SU-DHL-6 (cell line): ENCODE measurements around the gene MXI1.

Experiments used
- H2AFZ ChIP-seq: fragments of 200-600 bp; sonication (generic); 2 replicates; pipeline ENCODE4 v1.6.1; 2014; ENCODE audit warnings: low read depth, mild to moderate bottlenecking, moderate library complexity, mixed read lengths, antibody characterized with exemption, low read length; ENCODE audit not compliant: severe bottlenecking
- H3F3A ChIP-seq: fragments of 200-600 bp; shearing (Covaris generic); 2 replicates; pipeline ENCODE4 v1.6.0; 2016; ENCODE audit warnings: antibody characterized with exemption, mild to moderate bottlenecking; ENCODE audit not compliant: insufficient read depth
- H3K27ac ChIP-seq: fragments of 200-600 bp; sonication (generic); 2 replicates; pipeline ENCODE4 v1.5.1; 2016; ENCODE audit warnings: low read depth, mild to moderate bottlenecking, low read length, moderate library complexity, mixed read lengths
- H3K27me3 ChIP-seq: fragments of 200-600 bp; sonication (generic), shearing (Covaris generic); 2 replicates; pipeline ENCODE4 v1.6.0; 2014; ENCODE audit warnings: mild to moderate bottlenecking, low read length
- H3K36me3 ChIP-seq: fragments of 200-600 bp; sonication (generic); 2 replicates; pipeline ENCODE4 v1.6.1; 2014; ENCODE audit warnings: mild to moderate bottlenecking, low read length, mixed read lengths
- H3K4me2 ChIP-seq: fragments of 300-600, 200-600 bp; shearing (Covaris generic), sonication (generic); 2 replicates; pipeline ENCODE4 v1.6.0; 2014; ENCODE audit warnings: low read length, low read depth, mild to moderate bottlenecking; ENCODE audit not compliant: poor library complexity, severe bottlenecking
- H3K4me3 ChIP-seq: fragments of 200-600 bp; sonication (generic); 2 replicates; pipeline ENCODE4 v1.5.1; 2014; ENCODE audit warnings: antibody characterized with exemption, low read length, mild to moderate bottlenecking, mixed read lengths; ENCODE audit not compliant: insufficient read depth, poor library complexity, severe bottlenecking
- H3K79me2 ChIP-seq: fragments of 200-600 bp; sonication (generic); 2 replicates; pipeline ENCODE4 v1.6.1; 2014; ENCODE audit warnings: mild to moderate bottlenecking, low read length, moderate library complexity; ENCODE audit not compliant: insufficient read depth
- H3K9ac ChIP-seq: fragments of 200-600 bp; sonication (generic); 2 replicates; pipeline ENCODE4 v1.7.0; 2014; ENCODE audit warnings: mild to moderate bottlenecking, low read length
- H3K9me2 ChIP-seq: fragments of 200-600 bp; sonication (generic); replicated peaks from 2 replicates; pipeline ENCODE4 v1.6.1; 2014; ENCODE audit warnings: low read length; ENCODE audit not compliant: insufficient read depth
- H3K9me3 ChIP-seq: fragments of 200-600 bp; sonication (generic); 2 replicates; pipeline ENCODE4 v1.6.1; 2014; ENCODE audit warnings: low read length, mixed read lengths; ENCODE audit not compliant: insufficient read depth
- H4K20me1 ChIP-seq: fragments of 200-600 bp; sonication (generic); 2 replicates; pipeline ENCODE4 v1.6.1; 2014; ENCODE audit warnings: low read depth, mild to moderate bottlenecking, antibody characterized with exemption, low read length, moderate library complexity, mixed read lengths
- EZH2phosphoT487 ChIP-seq: fragments of 200-600 bp; sonication (generic), shearing (Covaris generic); conservative IDR thresholded peaks from 2 replicates; pipeline ENCODE4 v1.6.1; 2018; ENCODE audit warnings: mild to moderate bottlenecking, antibody characterized with exemption, low read length, moderate library complexity, mixed read lengths
- TF ChIP-seq, protein P1 (sequence below): fragments of 200-600 bp; sonication (generic); IDR thresholded peaks from one replicate; pipeline ENCODE4 v1.5.1; 2017; ENCODE audit warnings: antibody characterized with exemption, mild to moderate bottlenecking, low read length, moderate library complexity; ENCODE audit not compliant: insufficient read depth, poor library complexity, severe bottlenecking

Gene MXI1

DNA sequence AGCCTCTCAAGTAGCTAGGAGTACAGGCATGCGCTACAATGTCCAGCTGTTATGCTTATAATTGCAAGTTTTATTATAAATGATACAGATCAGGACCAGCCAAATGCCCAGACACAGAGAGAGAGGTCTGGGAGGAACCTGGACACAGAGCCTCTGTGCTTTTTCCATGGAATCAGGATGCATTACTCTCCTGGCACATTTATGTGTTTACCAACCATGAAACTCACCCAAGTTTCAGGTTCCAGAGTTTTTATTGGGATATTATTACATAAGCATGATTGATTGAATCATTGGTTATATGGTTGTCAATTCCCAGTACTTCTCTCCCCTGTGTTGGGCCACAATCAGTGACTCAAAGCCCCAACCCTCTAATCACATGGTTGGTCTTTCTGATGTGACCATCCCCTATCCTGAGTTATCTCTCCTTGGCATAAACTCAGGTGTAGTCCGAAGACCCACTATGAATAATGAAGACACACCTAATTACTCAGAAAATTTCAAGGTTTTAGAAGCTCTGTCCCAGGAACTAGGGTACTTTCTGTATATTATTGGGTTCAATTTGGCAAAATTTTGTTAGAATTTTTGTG is 30.6 kb downstream of the MXI1 start:
- H4K20me1 ChIP-seq, result peaks cover 3% of the 10 kb centered on the region; the same call in 1 of the 2 replicates
- H3K36me3 ChIP-seq, result no peaks in the 10 kb centered on the region
- H3K9me3 ChIP-seq, result no peaks in the 10 kb centered on the region
- H3K9me2 ChIP-seq, result no peaks in the 10 kb centered on the region
- no peak overlapping the region for H3K9ac ChIP-seq
- H3F3A ChIP-seq, result no peaks in the 10 kb centered on the region
- no peak for TF ChIP-seq EZH2phosphoT487
- TF ChIP-seq, protein P1, sequence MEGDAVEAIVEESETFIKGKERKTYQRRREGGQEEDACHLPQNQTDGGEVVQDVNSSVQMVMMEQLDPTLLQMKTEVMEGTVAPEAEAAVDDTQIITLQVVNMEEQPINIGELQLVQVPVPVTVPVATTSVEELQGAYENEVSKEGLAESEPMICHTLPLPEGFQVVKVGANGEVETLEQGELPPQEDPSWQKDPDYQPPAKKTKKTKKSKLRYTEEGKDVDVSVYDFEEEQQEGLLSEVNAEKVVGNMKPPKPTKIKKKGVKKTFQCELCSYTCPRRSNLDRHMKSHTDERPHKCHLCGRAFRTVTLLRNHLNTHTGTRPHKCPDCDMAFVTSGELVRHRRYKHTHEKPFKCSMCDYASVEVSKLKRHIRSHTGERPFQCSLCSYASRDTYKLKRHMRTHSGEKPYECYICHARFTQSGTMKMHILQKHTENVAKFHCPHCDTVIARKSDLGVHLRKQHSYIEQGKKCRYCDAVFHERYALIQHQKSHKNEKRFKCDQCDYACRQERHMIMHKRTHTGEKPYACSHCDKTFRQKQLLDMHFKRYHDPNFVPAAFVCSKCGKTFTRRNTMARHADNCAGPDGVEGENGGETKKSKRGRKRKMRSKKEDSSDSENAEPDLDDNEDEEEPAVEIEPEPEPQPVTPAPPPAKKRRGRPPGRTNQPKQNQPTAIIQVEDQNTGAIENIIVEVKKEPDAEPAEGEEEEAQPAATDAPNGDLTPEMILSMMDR, result no peak
- no peak overlapping the region for H3K4me2 ChIP-seq
- no peak overlapping the region for H3K4me3 ChIP-seq
- no peak overlapping the region for H3K27ac ChIP-seq
- no peaks in the 10 kb centered on the region for H3K27me3 ChIP-seq
- H2AFZ ChIP-seq, result no peak overlapping the region
- no peaks in the 10 kb centered on the region for H3K79me2 ChIP-seq

DNA sequence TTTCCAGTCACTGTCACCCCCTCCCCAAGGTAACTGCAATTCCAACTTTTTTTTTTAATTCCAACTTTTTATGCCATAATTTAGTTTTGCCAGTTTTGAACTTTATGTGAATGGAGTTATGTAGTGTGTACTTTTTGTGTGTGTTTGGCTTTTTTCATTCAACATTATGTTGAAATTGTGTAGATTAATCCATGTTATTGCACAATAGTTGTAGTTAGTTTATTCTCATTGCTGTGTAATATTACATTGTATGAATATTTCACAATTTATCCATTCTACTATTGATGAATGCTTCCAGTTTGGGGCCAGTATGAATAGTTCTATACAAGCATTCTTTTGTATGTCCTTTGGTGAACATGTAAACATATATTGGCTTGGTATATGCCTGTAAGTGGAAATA is 32.5 kb downstream of the MXI1 start:
- Histone ChIP-seq H3K9me3 (no peaks in the 10 kb centered on the region), H4K20me1 (0 out of 2 replicates have a peak, but pooled peaks cover 6% of the 10 kb centered on the region), H3K9ac (no peak overlapping the region), H3K9me2 (no peaks in the 10 kb centered on the region), H2AFZ (no peak overlapping the region), H3K27me3 (no peaks in the 10 kb centered on the region), H3K4me3 (no peak overlapping the region), H3K4me2 (no peak overlapping the region), H3K36me3 (peaks cover 2% of the 10 kb centered on the region; the same call in 1 of the 2 replicates), H3F3A (no peaks in the 10 kb centered on the region), H3K27ac (no peak overlapping the region), H3K79me2 (no peaks in the 10 kb centered on the region)
- TF ChIP-seq EZH2phosphoT487, result no peak
- TF ChIP-seq, protein P1, result no peak

DNA sequence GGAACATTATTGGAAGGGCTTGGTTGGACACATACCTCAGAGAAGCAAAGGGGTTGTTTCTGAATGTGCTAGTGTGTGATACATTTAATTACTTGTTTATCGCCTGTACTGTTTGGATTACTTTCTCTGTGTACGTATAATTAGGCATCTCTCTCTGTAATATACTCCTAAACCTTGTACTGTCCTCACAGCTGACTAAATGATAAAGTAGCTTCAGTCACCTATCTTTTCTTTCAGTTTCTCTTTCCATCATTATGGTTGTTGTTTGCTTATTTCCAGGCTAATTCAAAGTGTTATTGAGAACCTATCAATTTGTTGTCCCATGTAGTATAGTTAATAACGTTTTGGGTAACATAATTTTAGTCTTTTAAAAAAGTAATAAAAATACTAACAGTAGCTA is 34.0 kb downstream of the MXI1 start:
- Histone ChIP-seq H3F3A (no peaks in the 10 kb centered on the region), H2AFZ (no peak overlapping the region), H3K79me2 (no peaks in the 10 kb centered on the region), H3K27me3 (no peaks in the 10 kb centered on the region), H3K9ac (no peak overlapping the region), H4K20me1 (0 out of 2 replicates have a peak, but pooled peaks cover 6% of the 10 kb centered on the region), H3K4me2 (no peak overlapping the region), H3K9me2 (no peaks in the 10 kb centered on the region), H3K36me3 (peaks cover 3% of the 10 kb centered on the region; the same call in 1 of the 2 replicates), H3K4me3 (no peak overlapping the region), H3K27ac (no peak overlapping the region), H3K9me3 (no peaks in the 10 kb centered on the region)
- TF ChIP-seq, protein P1, result no peak
- TF ChIP-seq EZH2phosphoT487, result no peak
